ENCODE measurements around the gene KCNK10. TPM values are rescaled to one million over a fixed set of nuclear protein-coding genes. Genes with fewer than 3 reads are reported as not detected.
A peak's percentile ranks its signal among the peaks of the same experiment; 100 is the strongest.

The KCNK10 gene
- total RNA-seq, 2 experiments from 2014 or later = not detected

GRCh38 chr14:88191605-88192004 lies 131.5 kb downstream of the KCNK10 start:
- DNase-seq (no peak), ATAC-seq (ENCODE audit: poor library complexity) (no peak)
- Histone ChIP-seq H3K4me3 (ENCODE audit: low read length) (no peak overlapping the region), H3K9me3 (ENCODE audit: control insufficient read depth in 1 of 2, insufficient read depth in 1 of 2, low read length in 2 of 2) (no peaks in the 10 kb centered on the region), H3K36me3 (ENCODE audit: insufficient read depth, low read length) (no peaks in the 10 kb centered on the region), H3K4me1 (ENCODE audit: insufficient read depth, low read length) (peaks cover 6% of the 10 kb centered on the region), H3K27ac (ENCODE audit: low read depth in 1 of 2, low read length in 2 of 2) (no peak overlapping the region), H3K27me3 (ENCODE audit: control insufficient read depth in 1 of 2, insufficient read depth in 2 of 2, low read length in 2 of 2) (peaks cover 8 to 18% of the 10 kb centered on the region in 2 experiments)
- H3K27ac Mint-ChIP-seq = no peak overlapping the region
- CTCF ChIA-PET = no interaction called here
- POLR2A ChIA-PET = no interaction called here
- intact Hi-C loops (cut with DNase I, micrococcal nuclease) = loop anchor here in 1 of 2 experiments (10.0 kb wide), 1 partner anchor 673 kb away; no protein-coding TSS in a partner anchor
- peaks cover 54% of the 10 kb centered on the region for H3K27me3 Mint-ChIP-seq
- H3K4me1 Mint-ChIP-seq (ENCODE audit: low read depth) = peaks cover 5% of the 10 kb centered on the region
- no peak overlapping the region for H3K4me3 Mint-ChIP-seq
- no peaks in the 10 kb centered on the region for H3K9me3 Mint-ChIP-seq
- TF ChIP-seq CTCF (IDR thresholded peaks at IDR 0.05) = no peak
- no peaks in the 10 kb centered on the region for H3K36me3 Mint-ChIP-seq (ENCODE audit: low read depth)

GRCh38 chr14:88189417-88190191 lies 133.5 kb downstream of the KCNK10 start:
- H3K27me3 ChIP-seq (ENCODE audit: control insufficient read depth in 1 of 2, insufficient read depth in 2 of 2, low read length in 2 of 2) = peaks cover 7 to 8% of the 10 kb centered on the region in 2 experiments
- Mint-ChIP-seq H3K4me1 (ENCODE audit: low read depth) (peaks cover 5% of the 10 kb centered on the region), H3K9me3 (no peaks in the 10 kb centered on the region), H3K36me3 (ENCODE audit: low read depth) (no peaks in the 10 kb centered on the region), H3K4me3 (no peak overlapping the region), H3K27me3 (peaks cover 36% of the 10 kb centered on the region), H3K27ac (no peak overlapping the region)
- no peaks in the 10 kb centered on the region for H3K9me3 ChIP-seq (ENCODE audit: control insufficient read depth in 1 of 2, insufficient read depth in 1 of 2, low read length in 2 of 2)
- intact Hi-C loops (cut with DNase I, micrococcal nuclease) = loop anchor here in 1 of 2 experiments (10.0 kb wide), 1 partner anchor 675 kb away; no protein-coding TSS in a partner anchor
- H3K4me1 ChIP-seq (ENCODE audit: insufficient read depth, low read length) = peaks cover 6% of the 10 kb centered on the region
- H3K27ac ChIP-seq (ENCODE audit: low read depth in 1 of 2, low read length in 2 of 2) = no peak overlapping the region
- CTCF ChIA-PET = interaction anchor here (1.1 kb wide), 1 partner anchor 9 kb away, joined by 3 read pairs; no protein-coding TSS in a partner anchor
- POLR2A ChIA-PET = no interaction called here
- no peaks in the 10 kb centered on the region for H3K36me3 ChIP-seq (ENCODE audit: insufficient read depth, low read length)
- DNase-seq = peak in 11 of 14 experiments; percentile 9 to 67 (median 29)
- no peak for ATAC-seq (ENCODE audit: poor library complexity)
- no peak overlapping the region for H3K4me3 ChIP-seq (ENCODE audit: low read length)
- peak; percentile 46 for TF ChIP-seq CTCF (IDR thresholded peaks at IDR 0.05)

- intact Hi-C loops (cut with DNase I, micrococcal nuclease) = no loop called here
- Mint-ChIP-seq H3K36me3 (ENCODE audit: low read depth) (no peaks in the 10 kb centered on the region), H3K27me3 (peaks cover 30% of the 10 kb centered on the region), H3K9me3 (no peaks in the 10 kb centered on the region), H3K4me1 (ENCODE audit: low read depth) (peaks cover 5% of the 10 kb centered on the region), H3K4me3 (no peak overlapping the region), H3K27ac (no peak overlapping the region)
- ChIA-PET POLR2A (interaction anchor here (1.2 kb wide), 1 partner anchor 371 kb away, joined by 3 read pairs; no protein-coding TSS in a partner anchor), CTCF (interaction anchor here (1.1 to 1.3 kb wide), 2 partner anchors 8 to 19 kb away, joined by 3 read pairs; no protein-coding TSS in a partner anchor)
- H3K27ac ChIP-seq (ENCODE audit: low read depth in 1 of 2, low read length in 2 of 2) = no peak overlapping the region
- H3K9me3 ChIP-seq (ENCODE audit: control insufficient read depth in 1 of 2, insufficient read depth in 1 of 2, low read length in 2 of 2) = no peaks in the 10 kb centered on the region
- H3K36me3 ChIP-seq (ENCODE audit: insufficient read depth, low read length) = no peaks in the 10 kb centered on the region
- H3K27me3 ChIP-seq (ENCODE audit: control insufficient read depth in 1 of 2, insufficient read depth in 2 of 2, low read length in 2 of 2) = peaks cover 0 to 8% of the 10 kb centered on the region in 2 experiments
- peaks cover 6% of the 10 kb centered on the region for H3K4me1 ChIP-seq (ENCODE audit: insufficient read depth, low read length)
- no peak overlapping the region for H3K4me3 ChIP-seq (ENCODE audit: low read length)
- ATAC-seq (ENCODE audit: poor library complexity) = no peak
- no peak for TF ChIP-seq CTCF (IDR thresholded peaks at IDR 0.05)
- no peak for DNase-seq
Measured at GRCh38 chr14:88188745-88189416, 134.2 kb downstream of the KCNK10 start.
